Measurements from ENCODE around the gene POU6F2. TPM values are rescaled to one million over a fixed set of nuclear protein-coding genes. Genes with fewer than 3 reads are reported as not detected.

The POU6F2 gene
- polyA plus RNA-seq, 2 of the 4 experiments (the other 2 are of a cell fraction) = not detected

DNA sequence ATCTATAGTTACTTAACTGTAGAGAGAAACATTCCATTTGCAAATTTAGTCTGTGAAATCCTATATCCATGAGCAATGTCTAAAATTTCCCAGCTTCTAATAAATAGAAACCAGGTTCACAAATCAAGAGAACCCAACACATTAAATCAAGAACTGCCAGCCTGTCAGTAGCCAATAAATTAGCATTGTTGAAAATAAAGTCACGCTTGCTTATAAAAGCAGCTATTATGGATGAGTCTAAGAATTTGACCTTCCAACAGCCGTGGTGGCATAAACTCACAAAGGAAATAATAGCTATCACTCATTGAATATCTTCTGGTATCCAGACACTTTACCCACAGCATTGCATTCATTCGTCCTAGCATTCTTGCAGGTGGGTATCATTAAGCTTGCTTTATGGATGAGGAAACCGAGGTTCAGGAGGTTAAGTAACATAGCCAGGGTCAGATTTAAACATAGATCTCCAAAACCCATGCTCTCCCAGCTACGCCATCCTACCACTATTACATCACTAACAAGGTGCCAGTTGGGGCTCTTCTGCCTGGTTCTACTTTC, 328.4 kb downstream of the POU6F2 start:
- DNase-seq (ENCODE audit: low read depth in 1 of 2, low spot score in 1 of 2) (no peak), ATAC-seq (no peak), FAIRE-seq (no peak)
- no peak overlapping the region for H3K4me3 ChIP-seq
- POLR2A ChIA-PET = no interaction called here
- WGBS (ENCODE audit: missing lambda C conversion rate) = 10% methylated on average over 5 of the region's 5 CpGs
- TF ChIP-seq BHLHE40 (IDR thresholded peaks at IDR 0.05; ENCODE audit: low read depth, low read length) = no peak
- TF ChIP-seq, protein P1, sequence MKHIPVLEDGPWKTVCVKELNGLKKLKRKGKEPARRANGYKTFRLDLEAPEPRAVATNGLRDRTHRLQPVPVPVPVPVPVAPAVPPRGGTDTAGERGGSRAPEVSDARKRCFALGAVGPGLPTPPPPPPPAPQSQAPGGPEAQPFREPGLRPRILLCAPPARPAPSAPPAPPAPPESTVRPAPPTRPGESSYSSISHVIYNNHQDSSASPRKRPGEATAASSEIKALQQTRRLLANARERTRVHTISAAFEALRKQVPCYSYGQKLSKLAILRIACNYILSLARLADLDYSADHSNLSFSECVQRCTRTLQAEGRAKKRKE (CRISPR knock-in tag; IDR thresholded peaks at IDR 0.05; ENCODE audit: low read depth) = no peak
- no peak for TF ChIP-seq HOXB5 (CRISPR knock-in tag; IDR thresholded peaks at IDR 0.05)
- TF ChIP-seq CHD4 (IDR thresholded peaks at IDR 0.05; ENCODE audit: borderline replicate concordance) = no peak
- no peak for TF ChIP-seq NR3C1 (IDR thresholded peaks at IDR 0.05)
- TF ChIP-seq CEBPB (IDR thresholded peaks at IDR 0.05) = no peak
- no peak for TF ChIP-seq HEYL (CRISPR knock-in tag; IDR thresholded peaks at IDR 0.05)
- TF ChIP-seq MYC (IDR thresholded peaks at IDR 0.05; ENCODE audit: borderline replicate concordance, low read length) = no peak
- no peak overlapping the region for H3K27ac ChIP-seq
- CTCF ChIA-PET = interaction anchor here (1.0 kb wide), 1 partner anchor 10 kb away, joined by 3 read pairs; no protein-coding TSS in a partner anchor
- H3K4me2 ChIP-seq = no peak overlapping the region
- H3K4me1 ChIP-seq = no peaks in the 10 kb centered on the region
- no peaks in the 10 kb centered on the region for H3K9me3 ChIP-seq

DNA sequence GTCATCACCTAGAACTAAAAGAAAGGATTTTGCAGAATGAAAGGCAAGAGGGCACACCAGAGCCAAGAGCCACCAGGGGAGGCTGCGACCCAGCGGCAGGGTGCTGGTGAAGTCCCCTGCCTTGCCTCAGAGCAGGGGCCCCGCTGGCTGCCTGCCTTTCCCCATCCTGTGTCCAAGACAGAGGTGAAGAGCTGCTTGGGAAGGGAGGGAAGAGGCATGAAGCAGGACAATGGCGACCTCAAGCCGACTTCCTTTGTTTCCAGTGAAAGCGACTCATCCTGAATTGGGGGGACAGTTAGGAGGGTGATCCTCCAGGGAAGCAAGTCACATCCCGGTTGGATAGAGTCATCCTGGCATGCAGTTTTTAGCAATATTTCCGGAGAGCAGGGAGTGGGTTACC, 333.0 kb downstream of the POU6F2 start:
- ATAC-seq (no peak), DNase-seq (ENCODE audit: low read depth in 1 of 2, low spot score in 1 of 2) (no peak)

DNA sequence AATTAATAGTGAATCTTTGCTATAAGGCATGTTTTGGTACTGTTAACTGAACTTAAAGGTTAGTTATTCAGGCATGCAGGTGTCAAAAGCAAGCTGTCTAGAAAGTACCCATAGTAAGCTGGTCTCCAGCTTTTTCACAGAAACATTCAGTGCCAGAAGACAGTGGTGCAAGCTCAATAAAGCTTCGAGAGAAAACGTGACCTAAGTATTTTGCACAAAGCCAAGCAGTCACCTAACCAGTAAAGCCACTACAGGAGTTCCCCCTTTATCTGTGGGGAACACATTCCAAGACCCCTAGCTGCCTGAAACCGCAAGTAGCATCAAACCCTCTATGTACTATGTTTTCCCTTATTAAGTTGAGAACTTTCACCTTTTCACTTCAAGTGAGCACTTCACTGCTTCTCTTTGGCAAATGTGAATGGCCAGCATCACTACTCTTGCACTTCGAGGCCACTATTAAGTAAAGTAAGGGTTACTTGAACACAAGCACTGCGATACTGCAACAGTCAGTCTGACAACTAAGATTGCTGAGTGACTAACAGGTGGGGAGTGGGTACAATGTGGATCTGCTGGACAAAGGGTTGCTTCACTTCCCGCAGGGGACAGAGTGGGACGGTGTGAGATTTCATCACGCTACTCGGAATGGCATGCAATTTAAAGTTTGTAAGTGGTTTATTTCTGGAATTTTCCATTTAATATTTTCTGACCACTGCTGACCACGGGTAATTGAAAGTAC, 334.7 kb downstream of the POU6F2 start:
- Histone ChIP-seq H3K4me2 (no peak overlapping the region), H3K9me3 (no peaks in the 10 kb centered on the region), H3K4me3 (no peak overlapping the region), H3K4me1 (no peaks in the 10 kb centered on the region), H3K27ac (no peak overlapping the region)
- DNase-seq (ENCODE audit: low read depth in 1 of 2, low spot score in 1 of 2) (no peak), FAIRE-seq (no peak), ATAC-seq (no peak)
- POLR2A ChIA-PET = no interaction called here
- CTCF ChIA-PET = interaction anchor here (1.1 kb wide), 2 partner anchors 16 to 281 kb away, joined by 3 read pairs; no protein-coding TSS in a partner anchor
- 40% methylated on average over 10 of the region's 10 CpGs for WGBS (ENCODE audit: missing lambda C conversion rate)
- TF ChIP-seq, protein P2, sequence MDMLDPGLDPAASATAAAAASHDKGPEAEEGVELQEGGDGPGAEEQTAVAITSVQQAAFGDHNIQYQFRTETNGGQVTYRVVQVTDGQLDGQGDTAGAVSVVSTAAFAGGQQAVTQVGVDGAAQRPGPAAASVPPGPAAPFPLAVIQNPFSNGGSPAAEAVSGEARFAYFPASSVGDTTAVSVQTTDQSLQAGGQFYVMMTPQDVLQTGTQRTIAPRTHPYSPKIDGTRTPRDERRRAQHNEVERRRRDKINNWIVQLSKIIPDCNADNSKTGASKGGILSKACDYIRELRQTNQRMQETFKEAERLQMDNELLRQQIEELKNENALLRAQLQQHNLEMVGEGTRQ (IDR thresholded peaks at IDR 0.05) = no peak
- no peak for TF ChIP-seq ZNF302 (CRISPR knock-in tag; IDR thresholded peaks at IDR 0.05)
- no peak for TF ChIP-seq RCOR1 (IDR thresholded peaks at IDR 0.05; ENCODE audit: low read depth, low read length)
- TF ChIP-seq HEYL (CRISPR knock-in tag; IDR thresholded peaks at IDR 0.05) = no peak
- TF ChIP-seq, protein P3, sequence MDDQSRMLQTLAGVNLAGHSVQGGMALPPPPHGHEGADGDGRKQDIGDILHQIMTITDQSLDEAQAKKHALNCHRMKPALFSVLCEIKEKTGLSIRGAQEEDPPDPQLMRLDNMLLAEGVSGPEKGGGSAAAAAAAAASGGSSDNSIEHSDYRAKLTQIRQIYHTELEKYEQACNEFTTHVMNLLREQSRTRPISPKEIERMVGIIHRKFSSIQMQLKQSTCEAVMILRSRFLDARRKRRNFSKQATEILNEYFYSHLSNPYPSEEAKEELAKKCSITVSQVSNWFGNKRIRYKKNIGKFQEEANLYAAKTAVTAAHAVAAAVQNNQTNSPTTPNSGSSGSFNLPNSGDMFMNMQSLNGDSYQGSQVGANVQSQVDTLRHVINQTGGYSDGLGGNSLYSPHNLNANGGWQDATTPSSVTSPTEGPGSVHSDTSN (IDR thresholded peaks at IDR 0.05) = no peak
- no peak for TF ChIP-seq CEBPB (IDR thresholded peaks at IDR 0.05)

More for the DNA sequence above, 333.0 kb downstream of the POU6F2 start:
- Histone ChIP-seq H3K4me1 (no peaks in the 10 kb centered on the region), H3K4me2 (no peak overlapping the region), H3K4me3 (no peak overlapping the region), H3K9me3 (no peaks in the 10 kb centered on the region), H3K27ac (no peak overlapping the region)
- ChIA-PET POLR2A (no interaction called here), CTCF (interaction anchor here (0.5 kb wide), 1 partner anchor 1457 kb away, joined by 3 read pairs; no protein-coding TSS in a partner anchor)
- no peak for FAIRE-seq
- no peak for TF ChIP-seq FOXS1 (CRISPR knock-in tag; IDR thresholded peaks at IDR 0.05)
- no peak for TF ChIP-seq MAFK (IDR thresholded peaks at IDR 0.05; ENCODE audit: partially characterized antibody)
- TF ChIP-seq EP300 (IDR thresholded peaks at IDR 0.05) = no peak
- no peak for TF ChIP-seq HOXB13 (CRISPR knock-in tag; IDR thresholded peaks at IDR 0.05; ENCODE audit: low read depth)
- TF ChIP-seq, protein P2 (IDR thresholded peaks at IDR 0.05) = no peak
- no peak for TF ChIP-seq EHF (CRISPR knock-in tag; IDR thresholded peaks at IDR 0.05)
- no peak for TF ChIP-seq JUNB (IDR thresholded peaks at IDR 0.05)
- TF ChIP-seq KDM5A (IDR thresholded peaks at IDR 0.05) = no peak
- TF ChIP-seq, protein P1 (CRISPR knock-in tag; IDR thresholded peaks at IDR 0.05; ENCODE audit: low read depth) = no peak
- TF ChIP-seq HOXB5 (CRISPR knock-in tag; IDR thresholded peaks at IDR 0.05) = no peak
- TF ChIP-seq, protein P4, sequence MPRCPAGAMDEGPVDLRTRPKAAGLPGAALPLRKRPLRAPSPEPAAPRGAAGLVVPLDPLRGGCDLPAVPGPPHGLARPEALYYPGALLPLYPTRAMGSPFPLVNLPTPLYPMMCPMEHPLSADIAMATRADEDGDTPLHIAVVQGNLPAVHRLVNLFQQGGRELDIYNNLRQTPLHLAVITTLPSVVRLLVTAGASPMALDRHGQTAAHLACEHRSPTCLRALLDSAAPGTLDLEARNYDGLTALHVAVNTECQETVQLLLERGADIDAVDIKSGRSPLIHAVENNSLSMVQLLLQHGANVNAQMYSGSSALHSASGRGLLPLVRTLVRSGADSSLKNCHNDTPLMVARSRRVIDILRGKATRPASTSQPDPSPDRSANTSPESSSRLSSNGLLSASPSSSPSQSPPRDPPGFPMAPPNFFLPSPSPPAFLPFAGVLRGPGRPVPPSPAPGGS (IDR thresholded peaks at IDR 0.05) = no peak
- TF ChIP-seq NR3C1 (IDR thresholded peaks at IDR 0.05) = no peak
- WGBS (ENCODE audit: missing lambda C conversion rate) = 42% methylated on average over 8 of the region's 8 CpGs
